GM12878 (cell line): ENCODE measurements around the gene PROC. TPM values are rescaled to one million over a fixed set of nuclear protein-coding genes. Genes with fewer than 3 reads are reported as not detected.

Experiments
- ASH2L ChIP-seq: fragments of 300-600, 200-600 bp; sonication (generic); IDR thresholded peaks from 2 replicates; pipeline ENCODE4 v1.6.1; 2017; ENCODE audit warnings: low read depth, mild to moderate bottlenecking, borderline replicate concordance
- NR2C2 ChIP-seq: IDR thresholded peaks from 2 replicates; pipeline ENCODE4 v1.6.1; 2011; ENCODE audit warnings: borderline replicate concordance, low read depth; ENCODE audit not compliant: control insufficient read depth, insufficient read length
- TCF12 ChIP-seq: IDR thresholded peaks from 2 replicates; pipeline ENCODE4 v1.6.1; 2011; ENCODE audit warnings: low read depth, mild to moderate bottlenecking, low read length
- polyA plus RNA-seq, 11 experiments: library from polyadenylated mRNA; depleted of rRNA in 4 of 11; unstranded in 6 of 11; stranded (reverse) in 5 of 11; fragments of >200 nt; fragmentation: Nextera tagmentation in 4 of 11; fragmentation: Illumina TruSeq in 1 of 11; extraction: Ambion mirVana in 4 of 11; extraction: Trizol in 1 of 11; gene quantifications; 1 replicate in 1 of 11; 2 replicates in 10 of 11; pipeline versions ENCODE4 v1.2.1 to v1.2.3, GENCODE V29; 2011 to 2016; ENCODE audit warnings: inconsistent platforms in 2 of 11, missing spikeins in 2 of 11, low read depth in 1 of 11
- total RNA-seq, 4 experiments: library from RNA; depleted of rRNA in 3 of 4; stranded (reverse); fragments of >200 nt in 3 of 4; fragmentation: Illumina TruSeq in 1 of 4; extraction: Trizol in 1 of 4; gene quantifications; 2 replicates each; pipeline versions ENCODE4 v1.2.1 to v1.2.3, GENCODE V29; 2013 to 2021
- TF ChIP-seq, protein P1 (sequence below): fragments of 450-650 bp; formaldehyde crosslinking; IDR thresholded peaks from 2 replicates; pipeline ENCODE4 v1.4.0; 2022; ENCODE audit warnings: mild to moderate bottlenecking, moderate library complexity
- TF ChIP-seq, protein P2 (sequence below): fragments of 450-650 bp; IDR thresholded peaks from 2 replicates; pipeline ENCODE4 v1.6.1; 2017; ENCODE audit warnings: mild to moderate bottlenecking, moderate library complexity
- TF ChIP-seq, protein P3 (sequence below): fragments of 450-650 bp; IDR thresholded peaks from 2 replicates; pipeline ENCODE4 v1.6.1; 2018; ENCODE audit warnings: mild to moderate bottlenecking, low read depth, moderate library complexity; ENCODE audit not compliant: partially characterized antibody
- TF ChIP-seq, protein P4 (sequence below), 3 experiments: IDR thresholded peaks in 2 of 3; conservative IDR thresholded peaks in 1 of 3; 2 replicates each; pipeline ENCODE4 v1.5.1; 2011; ENCODE audit warnings: low read depth in 3 of 3, low read length in 3 of 3, mild to moderate bottlenecking in 3 of 3, control low read depth in 2 of 3, moderate library complexity in 2 of 3, inconsistent platforms in 1 of 3, mixed read lengths in 1 of 3; ENCODE audit not compliant: control insufficient read depth in 2 of 3, insufficient read depth in 1 of 3; ENCODE audit errors: extremely low read depth in 1 of 3
- TF ChIP-seq, protein P5 (sequence below): IDR thresholded peaks from 2 replicates; pipeline ENCODE4 v1.6.1; 2012; ENCODE audit warnings: low read depth, low read length, improper control_type of control experiment

PROC gene
- total and polyA plus RNA-seq, 10 of the 15 experiments (the other 5 are each of a cell fraction or from before 2014, with no cell fraction given) = not detected

DNA sequence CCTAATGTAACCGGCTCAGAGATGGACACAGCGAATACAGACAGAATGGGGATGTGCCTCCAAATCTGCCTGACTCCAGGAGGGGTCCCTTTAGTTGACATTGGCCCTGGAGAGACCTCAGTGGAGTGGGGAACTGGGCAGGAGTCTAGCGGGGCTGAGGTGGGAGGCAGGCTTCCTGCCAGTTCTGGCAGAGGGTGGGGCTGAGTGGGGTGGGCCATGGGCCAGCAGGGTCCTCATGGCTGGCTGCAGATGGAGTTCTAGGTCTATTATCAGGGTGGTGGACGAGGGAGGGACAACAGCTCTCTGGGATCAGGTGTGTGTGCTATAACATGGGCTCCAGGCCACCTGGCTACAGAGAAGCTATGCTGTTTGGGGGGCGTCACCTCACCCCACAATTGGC is 21.1 kb downstream of the PROC start (continued):
- no peak for TF ChIP-seq NR2C2
- TF ChIP-seq TCF12 = no peak
- no peak for TF ChIP-seq ASH2L
- TF ChIP-seq, protein P1, sequence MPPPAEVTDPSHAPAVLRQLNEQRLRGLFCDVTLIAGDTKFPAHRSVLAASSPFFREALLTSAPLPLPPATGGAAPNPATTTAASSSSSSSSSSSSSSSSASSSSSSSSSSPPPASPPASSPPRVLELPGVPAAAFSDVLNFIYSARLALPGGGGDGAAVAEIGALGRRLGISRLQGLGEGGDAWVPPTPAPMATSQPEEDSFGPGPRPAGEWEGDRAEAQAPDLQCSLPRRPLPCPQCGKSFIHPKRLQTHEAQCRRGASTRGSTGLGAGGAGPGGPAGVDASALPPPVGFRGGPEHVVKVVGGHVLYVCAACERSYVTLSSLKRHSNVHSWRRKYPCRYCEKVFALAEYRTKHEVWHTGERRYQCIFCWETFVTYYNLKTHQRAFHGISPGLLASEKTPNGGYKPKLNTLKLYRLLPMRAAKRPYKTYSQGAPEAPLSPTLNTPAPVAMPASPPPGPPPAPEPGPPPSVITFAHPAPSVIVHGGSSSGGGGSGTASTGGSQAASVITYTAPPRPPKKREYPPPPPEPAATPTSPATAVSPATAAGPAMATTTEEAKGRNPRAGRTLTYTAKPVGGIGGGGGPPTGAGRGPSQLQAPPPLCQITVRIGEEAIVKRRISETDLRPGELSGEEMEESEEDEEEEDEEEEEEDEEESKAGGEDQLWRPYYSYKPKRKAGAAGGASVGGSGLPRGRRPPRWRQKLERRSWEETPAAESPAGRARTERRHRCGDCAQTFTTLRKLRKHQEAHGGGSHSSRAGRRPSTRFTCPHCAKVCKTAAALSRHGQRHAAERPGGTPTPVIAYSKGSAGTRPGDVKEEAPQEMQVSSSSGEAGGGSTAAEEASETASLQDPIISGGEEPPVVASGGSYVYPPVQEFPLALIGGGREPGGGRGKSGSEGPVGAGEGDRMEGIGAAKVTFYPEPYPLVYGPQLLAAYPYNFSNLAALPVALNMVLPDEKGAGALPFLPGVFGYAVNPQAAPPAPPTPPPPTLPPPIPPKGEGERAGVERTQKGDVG (CRISPR knock-in tag) = no peak
- TF ChIP-seq, protein P2, sequence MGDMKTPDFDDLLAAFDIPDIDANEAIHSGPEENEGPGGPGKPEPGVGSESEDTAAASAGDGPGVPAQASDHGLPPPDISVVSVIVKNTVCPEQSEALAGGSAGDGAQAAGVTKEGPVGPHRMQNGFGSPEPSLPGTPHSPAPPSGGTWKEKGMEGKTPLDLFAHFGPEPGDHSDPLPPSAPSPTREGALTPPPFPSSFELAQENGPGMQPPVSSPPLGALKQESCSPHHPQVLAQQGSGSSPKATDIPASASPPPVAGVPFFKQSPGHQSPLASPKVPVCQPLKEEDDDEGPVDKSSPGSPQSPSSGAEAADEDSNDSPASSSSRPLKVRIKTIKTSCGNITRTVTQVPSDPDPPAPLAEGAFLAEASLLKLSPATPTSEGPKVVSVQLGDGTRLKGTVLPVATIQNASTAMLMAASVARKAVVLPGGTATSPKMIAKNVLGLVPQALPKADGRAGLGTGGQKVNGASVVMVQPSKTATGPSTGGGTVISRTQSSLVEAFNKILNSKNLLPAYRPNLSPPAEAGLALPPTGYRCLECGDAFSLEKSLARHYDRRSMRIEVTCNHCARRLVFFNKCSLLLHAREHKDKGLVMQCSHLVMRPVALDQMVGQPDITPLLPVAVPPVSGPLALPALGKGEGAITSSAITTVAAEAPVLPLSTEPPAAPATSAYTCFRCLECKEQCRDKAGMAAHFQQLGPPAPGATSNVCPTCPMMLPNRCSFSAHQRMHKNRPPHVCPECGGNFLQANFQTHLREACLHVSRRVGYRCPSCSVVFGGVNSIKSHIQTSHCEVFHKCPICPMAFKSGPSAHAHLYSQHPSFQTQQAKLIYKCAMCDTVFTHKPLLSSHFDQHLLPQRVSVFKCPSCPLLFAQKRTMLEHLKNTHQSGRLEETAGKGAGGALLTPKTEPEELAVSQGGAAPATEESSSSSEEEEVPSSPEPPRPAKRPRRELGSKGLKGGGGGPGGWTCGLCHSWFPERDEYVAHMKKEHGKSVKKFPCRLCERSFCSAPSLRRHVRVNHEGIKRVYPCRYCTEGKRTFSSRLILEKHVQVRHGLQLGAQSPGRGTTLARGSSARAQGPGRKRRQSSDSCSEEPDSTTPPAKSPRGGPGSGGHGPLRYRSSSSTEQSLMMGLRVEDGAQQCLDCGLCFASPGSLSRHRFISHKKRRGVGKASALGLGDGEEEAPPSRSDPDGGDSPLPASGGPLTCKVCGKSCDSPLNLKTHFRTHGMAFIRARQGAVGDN = no peak
- TF ChIP-seq, protein P3, sequence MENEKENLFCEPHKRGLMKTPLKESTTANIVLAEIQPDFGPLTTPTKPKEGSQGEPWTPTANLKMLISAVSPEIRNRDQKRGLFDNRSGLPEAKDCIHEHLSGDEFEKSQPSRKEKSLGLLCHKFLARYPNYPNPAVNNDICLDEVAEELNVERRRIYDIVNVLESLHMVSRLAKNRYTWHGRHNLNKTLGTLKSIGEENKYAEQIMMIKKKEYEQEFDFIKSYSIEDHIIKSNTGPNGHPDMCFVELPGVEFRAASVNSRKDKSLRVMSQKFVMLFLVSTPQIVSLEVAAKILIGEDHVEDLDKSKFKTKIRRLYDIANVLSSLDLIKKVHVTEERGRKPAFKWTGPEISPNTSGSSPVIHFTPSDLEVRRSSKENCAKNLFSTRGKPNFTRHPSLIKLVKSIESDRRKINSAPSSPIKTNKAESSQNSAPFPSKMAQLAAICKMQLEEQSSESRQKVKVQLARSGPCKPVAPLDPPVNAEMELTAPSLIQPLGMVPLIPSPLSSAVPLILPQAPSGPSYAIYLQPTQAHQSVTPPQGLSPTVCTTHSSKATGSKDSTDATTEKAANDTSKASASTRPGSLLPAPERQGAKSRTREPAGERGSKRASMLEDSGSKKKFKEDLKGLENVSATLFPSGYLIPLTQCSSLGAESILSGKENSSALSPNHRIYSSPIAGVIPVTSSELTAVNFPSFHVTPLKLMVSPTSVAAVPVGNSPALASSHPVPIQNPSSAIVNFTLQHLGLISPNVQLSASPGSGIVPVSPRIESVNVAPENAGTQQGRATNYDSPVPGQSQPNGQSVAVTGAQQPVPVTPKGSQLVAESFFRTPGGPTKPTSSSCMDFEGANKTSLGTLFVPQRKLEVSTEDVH = no peak
- TF ChIP-seq, protein P4, sequence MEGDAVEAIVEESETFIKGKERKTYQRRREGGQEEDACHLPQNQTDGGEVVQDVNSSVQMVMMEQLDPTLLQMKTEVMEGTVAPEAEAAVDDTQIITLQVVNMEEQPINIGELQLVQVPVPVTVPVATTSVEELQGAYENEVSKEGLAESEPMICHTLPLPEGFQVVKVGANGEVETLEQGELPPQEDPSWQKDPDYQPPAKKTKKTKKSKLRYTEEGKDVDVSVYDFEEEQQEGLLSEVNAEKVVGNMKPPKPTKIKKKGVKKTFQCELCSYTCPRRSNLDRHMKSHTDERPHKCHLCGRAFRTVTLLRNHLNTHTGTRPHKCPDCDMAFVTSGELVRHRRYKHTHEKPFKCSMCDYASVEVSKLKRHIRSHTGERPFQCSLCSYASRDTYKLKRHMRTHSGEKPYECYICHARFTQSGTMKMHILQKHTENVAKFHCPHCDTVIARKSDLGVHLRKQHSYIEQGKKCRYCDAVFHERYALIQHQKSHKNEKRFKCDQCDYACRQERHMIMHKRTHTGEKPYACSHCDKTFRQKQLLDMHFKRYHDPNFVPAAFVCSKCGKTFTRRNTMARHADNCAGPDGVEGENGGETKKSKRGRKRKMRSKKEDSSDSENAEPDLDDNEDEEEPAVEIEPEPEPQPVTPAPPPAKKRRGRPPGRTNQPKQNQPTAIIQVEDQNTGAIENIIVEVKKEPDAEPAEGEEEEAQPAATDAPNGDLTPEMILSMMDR (IDR thresholded peaks at IDR 0.05 in 2 of 3, conservative IDR thresholded peaks at IDR 0.05 in 1 of 3; ENCODE audit: control insufficient read depth in 2 of 3, extremely low read depth in 1 of 3, insufficient read depth in 1 of 3, low read depth in 3 of 3, low read length in 3 of 3) = no peak
- TF ChIP-seq, protein P5, sequence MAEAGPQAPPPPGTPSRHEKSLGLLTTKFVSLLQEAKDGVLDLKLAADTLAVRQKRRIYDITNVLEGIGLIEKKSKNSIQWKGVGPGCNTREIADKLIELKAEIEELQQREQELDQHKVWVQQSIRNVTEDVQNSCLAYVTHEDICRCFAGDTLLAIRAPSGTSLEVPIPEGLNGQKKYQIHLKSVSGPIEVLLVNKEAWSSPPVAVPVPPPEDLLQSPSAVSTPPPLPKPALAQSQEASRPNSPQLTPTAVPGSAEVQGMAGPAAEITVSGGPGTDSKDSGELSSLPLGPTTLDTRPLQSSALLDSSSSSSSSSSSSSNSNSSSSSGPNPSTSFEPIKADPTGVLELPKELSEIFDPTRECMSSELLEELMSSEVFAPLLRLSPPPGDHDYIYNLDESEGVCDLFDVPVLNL = no peak
